GM10266 (cell line): Measurements from ENCODE around the gene SIAH3.

Experiments
- DNase-seq: peaks from one replicate; pipeline ENCODE4 v3.0.0; 2012; ENCODE audit errors: extremely low spot score
- TF ChIP-seq, protein P1 (sequence below): IDR thresholded peaks from 2 replicates; pipeline ENCODE4 v1.5.1; 2012; ENCODE audit warnings: mild to moderate bottlenecking, low read depth; ENCODE audit not compliant: control insufficient read depth, insufficient read depth; ENCODE audit errors: missing control alignments

Gene SIAH3

DNA sequence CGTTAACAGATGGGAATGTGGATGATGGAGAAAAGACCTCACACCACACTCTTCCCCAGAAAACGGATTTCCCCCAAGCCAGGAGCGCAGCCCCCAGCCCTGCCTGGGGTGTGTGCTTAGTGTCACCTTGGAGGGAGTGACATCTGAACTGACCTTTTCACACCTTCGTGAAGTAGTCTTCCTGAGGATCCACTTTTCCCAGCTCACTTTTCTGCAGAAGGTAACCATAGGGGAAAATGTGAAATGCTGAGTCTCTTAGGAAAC lies 26.2 kb downstream of the SIAH3 start:
- no peak for DNase-seq
- TF ChIP-seq, protein P1, sequence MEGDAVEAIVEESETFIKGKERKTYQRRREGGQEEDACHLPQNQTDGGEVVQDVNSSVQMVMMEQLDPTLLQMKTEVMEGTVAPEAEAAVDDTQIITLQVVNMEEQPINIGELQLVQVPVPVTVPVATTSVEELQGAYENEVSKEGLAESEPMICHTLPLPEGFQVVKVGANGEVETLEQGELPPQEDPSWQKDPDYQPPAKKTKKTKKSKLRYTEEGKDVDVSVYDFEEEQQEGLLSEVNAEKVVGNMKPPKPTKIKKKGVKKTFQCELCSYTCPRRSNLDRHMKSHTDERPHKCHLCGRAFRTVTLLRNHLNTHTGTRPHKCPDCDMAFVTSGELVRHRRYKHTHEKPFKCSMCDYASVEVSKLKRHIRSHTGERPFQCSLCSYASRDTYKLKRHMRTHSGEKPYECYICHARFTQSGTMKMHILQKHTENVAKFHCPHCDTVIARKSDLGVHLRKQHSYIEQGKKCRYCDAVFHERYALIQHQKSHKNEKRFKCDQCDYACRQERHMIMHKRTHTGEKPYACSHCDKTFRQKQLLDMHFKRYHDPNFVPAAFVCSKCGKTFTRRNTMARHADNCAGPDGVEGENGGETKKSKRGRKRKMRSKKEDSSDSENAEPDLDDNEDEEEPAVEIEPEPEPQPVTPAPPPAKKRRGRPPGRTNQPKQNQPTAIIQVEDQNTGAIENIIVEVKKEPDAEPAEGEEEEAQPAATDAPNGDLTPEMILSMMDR, result no peak

DNA sequence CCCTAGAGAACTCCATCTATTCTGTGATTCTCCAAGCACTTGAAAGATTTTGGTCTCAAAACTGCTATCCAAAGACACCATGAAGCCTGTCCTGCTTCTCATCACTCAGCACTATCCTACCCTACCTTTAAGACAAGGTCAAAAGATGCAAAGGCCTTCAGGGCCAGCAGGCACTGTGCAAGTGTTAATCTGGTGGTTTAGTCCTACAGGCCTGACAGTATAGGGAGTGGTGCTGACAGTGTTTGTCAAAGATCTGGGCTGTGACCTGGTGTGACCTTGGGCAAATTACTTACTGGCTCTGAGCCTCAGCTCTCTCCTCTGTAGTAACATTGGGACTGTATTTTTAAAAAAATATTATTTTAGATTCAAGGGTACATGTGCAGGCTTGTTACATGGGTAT lies 28.0 kb downstream of the SIAH3 start:
- no peak for DNase-seq
- TF ChIP-seq, protein P1, result no peak

DNA sequence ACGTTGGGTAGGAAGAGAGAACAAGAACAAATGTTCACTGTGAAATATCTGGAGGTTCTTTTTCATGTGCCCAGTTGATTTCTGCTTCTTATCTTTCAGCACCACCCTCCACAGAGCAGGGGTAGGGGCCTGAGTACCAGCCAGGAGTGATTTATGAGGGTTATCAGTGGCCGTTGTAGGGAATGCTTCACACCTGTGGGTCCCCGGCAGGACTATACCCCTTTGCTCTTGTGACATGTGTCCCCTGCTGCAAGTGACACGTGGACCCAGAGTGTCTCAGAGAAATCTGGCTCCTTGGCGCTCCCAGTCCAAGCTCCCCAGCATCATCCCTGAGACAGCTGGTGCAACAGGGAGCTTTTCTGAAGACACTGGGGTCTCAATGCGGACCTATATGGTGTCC lies 29.7 kb downstream of the SIAH3 start:
- TF ChIP-seq, protein P1, result no peak
- no peak for DNase-seq

DNA sequence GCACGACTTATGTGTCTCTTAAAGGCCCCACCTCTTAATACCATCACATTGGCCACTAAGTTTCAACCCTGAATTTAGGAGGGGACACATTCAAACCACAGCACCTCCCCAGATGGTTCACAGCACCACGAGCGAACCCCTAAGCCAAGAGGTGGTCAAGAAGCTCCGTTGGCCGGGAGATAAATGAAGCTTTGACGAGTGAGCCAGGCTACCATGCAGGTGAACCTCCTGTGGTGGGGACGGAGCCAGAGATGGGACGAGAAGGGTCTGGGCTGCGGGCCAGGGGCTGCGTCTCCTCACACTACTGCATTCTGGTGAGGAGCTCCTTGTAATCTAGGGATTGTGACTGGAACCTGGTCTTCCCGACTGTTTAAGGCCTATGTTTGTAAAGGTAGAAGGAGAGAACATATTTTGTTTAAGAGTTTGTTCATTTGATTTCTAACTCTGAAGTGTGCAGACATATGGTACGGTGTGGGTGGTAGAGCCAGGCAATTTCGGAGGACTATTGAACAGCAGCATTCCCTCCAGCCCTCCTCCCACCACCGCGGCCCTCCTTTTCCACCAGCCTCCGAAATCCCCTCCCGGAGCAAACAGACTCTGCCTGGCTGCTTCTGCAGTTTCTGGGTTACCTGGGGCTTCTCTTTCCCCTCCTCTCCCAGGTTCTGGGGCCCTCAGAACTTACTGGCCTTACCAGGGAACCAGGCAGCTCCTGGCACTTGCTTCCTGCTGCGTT lies 31.3 kb downstream of the SIAH3 start:
- DNase-seq, result no peak
- TF ChIP-seq, protein P1, result no peak

DNA sequence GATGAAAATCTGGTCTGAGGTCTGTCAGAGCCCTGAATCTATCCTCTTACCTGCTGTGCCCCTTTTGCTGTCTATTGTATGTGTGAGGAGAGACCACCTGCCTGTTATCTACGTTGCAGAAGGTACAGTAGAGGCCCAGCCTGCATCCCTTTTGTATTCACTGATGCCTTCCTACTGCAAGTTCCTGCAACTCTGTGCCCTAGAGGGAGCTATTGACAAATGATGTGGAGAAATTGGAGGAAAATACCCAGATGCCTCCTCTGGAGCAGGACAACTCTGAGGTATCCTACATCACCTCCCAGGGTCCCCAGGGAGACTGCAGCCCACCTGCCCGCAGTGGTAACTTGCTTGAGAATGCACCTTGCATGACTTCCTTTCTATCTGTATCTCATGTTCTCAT lies 33.7 kb downstream of the SIAH3 start:
- TF ChIP-seq, protein P1, result no peak
- no peak for DNase-seq

DNA sequence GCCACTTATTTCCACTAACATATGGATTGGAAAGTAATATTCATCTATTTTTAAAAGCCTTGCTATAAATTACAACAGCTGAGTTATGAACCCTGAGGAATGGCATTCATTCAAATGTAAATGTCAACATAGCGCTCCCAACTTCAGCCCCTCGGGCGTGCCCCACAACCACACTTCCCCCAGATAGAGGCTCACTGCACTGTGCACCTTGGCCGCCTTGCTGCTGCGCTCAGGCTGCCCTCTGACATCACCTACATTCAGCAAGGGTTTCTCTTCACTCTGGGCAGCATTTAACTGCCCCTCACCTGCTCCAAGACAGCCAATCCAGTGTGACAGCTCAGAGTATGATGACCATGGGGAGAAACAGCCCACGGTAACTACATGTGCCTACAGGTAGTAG lies 35.1 kb downstream of the SIAH3 start:
- DNase-seq, result no peak
- TF ChIP-seq, protein P1, result no peak

DNA sequence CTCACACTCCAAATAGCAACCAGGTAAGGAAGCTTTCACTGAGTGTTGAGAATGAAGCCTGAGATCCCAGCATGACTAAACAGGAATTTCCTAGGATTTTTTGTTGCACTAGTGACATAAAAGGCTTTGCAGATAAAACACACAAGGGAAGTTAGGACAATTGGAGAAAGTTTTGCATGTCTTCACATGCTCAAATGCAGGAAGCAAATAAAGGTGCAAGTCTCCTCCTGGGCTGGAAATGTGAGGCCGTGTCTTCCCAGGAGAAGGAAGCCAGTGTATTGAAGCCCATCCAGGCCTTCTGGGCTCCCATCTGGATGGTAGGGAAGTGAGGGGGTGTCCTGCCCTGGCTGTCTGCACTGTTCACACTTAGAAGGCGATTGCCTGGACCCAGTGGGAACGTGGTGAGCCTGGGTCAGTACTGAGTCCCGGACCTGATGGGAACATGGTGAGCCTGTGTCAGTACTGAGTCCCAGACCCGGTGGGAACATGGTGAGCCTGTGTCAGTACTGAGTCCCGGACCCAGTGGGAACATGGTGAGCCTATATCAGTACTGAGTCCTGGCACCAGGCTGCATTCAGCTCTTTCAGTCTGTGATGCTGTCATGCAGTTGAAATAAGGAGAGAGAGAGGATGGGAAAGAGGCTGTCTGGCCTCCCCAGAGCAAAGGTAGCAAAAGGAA lies 38.7 kb downstream of the SIAH3 start:
- TF ChIP-seq, protein P1, result no peak
- DNase-seq, result no peak
